Endodermal cell (in vitro differentiated cells): ENCODE data around the gene DNAH12. TPM values are rescaled to one million over a fixed set of nuclear protein-coding genes. Genes with fewer than 3 reads are reported as not detected.

Experiments used
- DNase-seq: peaks from one replicate; pipeline ENCODE4 v3.0.0-alpha.2; 2017
- H3K27ac ChIP-seq: 2 replicates; pipeline ENCODE4 v1.5.1; 2013; ENCODE audit warnings: mild to moderate bottlenecking, low read depth, low read length, moderate library complexity
- H3K27me3 ChIP-seq: 2 replicates; pipeline ENCODE4 v1.6.1; 2013; ENCODE audit warnings: mild to moderate bottlenecking, low read length, moderate library complexity; ENCODE audit not compliant: insufficient read depth, control insufficient read depth, poor library complexity, severe bottlenecking
- H3K36me3 ChIP-seq: 2 replicates; pipeline ENCODE4 v1.7.0; 2013; ENCODE audit warnings: mild to moderate bottlenecking, low read length, moderate library complexity; ENCODE audit not compliant: control insufficient read depth, insufficient read depth
- H3K4me1 ChIP-seq: one replicate; pipeline ENCODE4 v1.7.0; 2013; ENCODE audit warnings: low read length; ENCODE audit not compliant: control insufficient read depth, insufficient read depth
- H3K4me3 ChIP-seq: 2 replicates; pipeline ENCODE4 v1.5.1; 2013; ENCODE audit warnings: mild to moderate bottlenecking, low read length, moderate library complexity
- H3K9ac ChIP-seq: 2 replicates; pipeline ENCODE4 v1.6.1; 2013; ENCODE audit warnings: mild to moderate bottlenecking, low read length, moderate library complexity; ENCODE audit not compliant: poor library complexity, severe bottlenecking; ENCODE audit errors: extremely low read depth
- H3K9me3 ChIP-seq: 2 replicates; pipeline ENCODE4 v1.6.1; 2013; ENCODE audit warnings: mild to moderate bottlenecking, low read length, moderate library complexity; ENCODE audit not compliant: control insufficient read depth
- H3K27ac Mint-ChIP-seq: 2 replicates; pipeline ENCODE4 v1.8.0; 2020; ENCODE audit warnings: mixed read lengths
- H3K27me3 Mint-ChIP-seq: 2 replicates; pipeline ENCODE4 v1.8.0; 2021; ENCODE audit warnings: mild to moderate bottlenecking, mixed read lengths; ENCODE audit not compliant: insufficient read depth
- H3K36me3 Mint-ChIP-seq: 2 replicates; pipeline ENCODE4 v1.8.0; 2020; ENCODE audit warnings: low read depth, mixed read lengths
- H3K4me1 Mint-ChIP-seq: 2 replicates; pipeline ENCODE4 v1.8.0; 2020; ENCODE audit warnings: mixed read lengths
- H3K4me3 Mint-ChIP-seq: 2 replicates; pipeline ENCODE4 v1.8.0; 2020; ENCODE audit warnings: mild to moderate bottlenecking, moderate library complexity, mixed read lengths
- H3K9me3 Mint-ChIP-seq: 2 replicates; pipeline ENCODE4 v1.8.0; 2020; ENCODE audit warnings: mild to moderate bottlenecking, mixed read lengths
- WGBS, 2 experiments: methylation state at CpG; one replicate each; pipeline versions ENCODE4 v1.1.5 to v1.1.7; 2013; ENCODE audit warnings: missing lambda C conversion rate in 2 of 2, mixed read lengths in 1 of 2; ENCODE audit not compliant: insufficient coverage in 1 of 2, insufficient read length in 1 of 2; 5-methylcytosine and 5-hydroxymethylcytosine counted together
- long read RNA-seq, 4 experiments: library from polyadenylated mRNA in 2 of 4; library from RNA in 1 of 4; library from capped mRNA in 1 of 4; stranded (forward) in 3 of 4; unstranded in 1 of 4; transcript quantifications; one replicate each; pipeline ENCODE4 v2.0.0, GENCODE V29; 2020 to 2021; ENCODE audit warnings: inconsistent platforms in 1 of 4
- polyA plus RNA-seq, 2 experiments: library from polyadenylated mRNA; stranded (reverse); fragments of 50-300 nt; gene quantifications; one replicate each; pipeline ENCODE4 v1.2.3, GENCODE V29; 2013
- total RNA-seq, 2 donors: library from RNA; stranded (reverse); fragmentation: NEBNext Ultra II Directional in 1 of 2; extraction: Animal tissue kit (Norgen Biotek cat#: 25700) in 1 of 2; gene quantifications; 2 replicates in 1 of 2; 3 replicates in 1 of 2; pipeline ENCODE4 v1.2.1, GENCODE V29; 2021
- TF ChIP-seq, protein P1 (sequence below): fragments of 200-600 bp; sonication (generic); conservative IDR thresholded peaks from 2 replicates; pipeline ENCODE4 v1.5.0; 2021; ENCODE audit warnings: antibody characterized with exemption, mild to moderate bottlenecking

The DNAH12 gene, protein sequence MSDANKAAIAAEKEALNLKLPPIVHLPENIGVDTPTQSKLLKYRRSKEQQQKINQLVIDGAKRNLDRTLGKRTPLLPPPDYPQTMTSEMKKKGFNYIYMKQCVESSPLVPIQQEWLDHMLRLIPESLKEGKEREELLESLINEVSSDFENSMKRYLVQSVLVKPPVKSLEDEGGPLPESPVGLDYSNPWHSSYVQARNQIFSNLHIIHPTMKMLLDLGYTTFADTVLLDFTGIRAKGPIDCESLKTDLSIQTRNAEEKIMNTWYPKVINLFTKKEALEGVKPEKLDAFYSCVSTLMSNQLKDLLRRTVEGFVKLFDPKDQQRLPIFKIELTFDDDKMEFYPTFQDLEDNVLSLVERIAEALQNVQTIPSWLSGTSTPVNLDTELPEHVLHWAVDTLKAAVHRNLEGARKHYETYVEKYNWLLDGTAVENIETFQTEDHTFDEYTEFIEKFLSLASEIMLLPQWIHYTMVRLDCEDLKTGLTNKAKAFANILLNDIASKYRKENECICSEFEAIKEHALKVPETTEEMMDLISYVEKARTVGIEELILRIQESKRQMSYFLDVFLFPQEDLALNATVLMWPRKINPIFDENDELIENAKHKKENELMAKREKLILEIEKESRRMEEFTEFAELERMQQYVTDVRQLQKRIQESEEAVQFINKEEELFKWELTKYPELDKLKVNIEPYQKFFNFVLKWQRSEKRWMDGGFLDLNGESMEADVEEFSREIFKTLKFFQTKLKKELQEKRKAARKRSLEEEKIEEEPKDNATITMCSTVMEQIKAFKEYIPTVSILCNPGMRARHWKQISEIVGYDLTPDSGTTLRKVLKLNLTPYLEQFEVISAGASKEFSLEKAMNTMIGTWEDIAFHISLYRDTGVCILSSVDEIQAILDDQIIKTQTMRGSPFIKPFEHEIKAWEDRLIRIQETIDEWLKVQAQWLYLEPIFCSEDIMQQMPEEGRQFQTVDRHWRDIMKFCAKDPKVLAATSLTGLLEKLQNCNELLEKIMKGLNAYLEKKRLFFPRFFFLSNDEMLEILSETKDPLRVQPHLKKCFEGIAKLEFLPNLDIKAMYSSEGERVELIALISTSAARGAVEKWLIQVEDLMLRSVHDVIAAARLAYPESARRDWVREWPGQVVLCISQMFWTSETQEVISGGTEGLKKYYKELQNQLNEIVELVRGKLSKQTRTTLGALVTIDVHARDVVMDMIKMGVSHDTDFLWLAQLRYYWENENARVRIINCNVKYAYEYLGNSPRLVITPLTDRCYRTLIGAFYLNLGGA (N-terminal part only)
- 1 to 10 TPM in 1 of 2 donors, under 1 TPM in 1; 0.77 to 2.2 TPM for total RNA-seq
- polyA plus RNA-seq (2013, experiment 1 of 2), result not detected
- 0.12 TPM for polyA plus RNA-seq (2013, experiment 2 of 2)
- long read RNA-seq, experiment 1, result 0 reads
- long read RNA-seq, experiment 2, partial matches to known transcripts, result 0 of 3 reads
- long read RNA-seq, experiment 2, other reads (novel, unspliced or antisense), result 3 of 3 reads
- long read RNA-seq, experiment 3, result 0 reads
- long read RNA-seq, experiment 4, partial matches to known transcripts, result 0 of 8 reads
- long read RNA-seq, experiment 4, other reads (novel, unspliced or antisense), result 8 of 8 reads

DNA sequence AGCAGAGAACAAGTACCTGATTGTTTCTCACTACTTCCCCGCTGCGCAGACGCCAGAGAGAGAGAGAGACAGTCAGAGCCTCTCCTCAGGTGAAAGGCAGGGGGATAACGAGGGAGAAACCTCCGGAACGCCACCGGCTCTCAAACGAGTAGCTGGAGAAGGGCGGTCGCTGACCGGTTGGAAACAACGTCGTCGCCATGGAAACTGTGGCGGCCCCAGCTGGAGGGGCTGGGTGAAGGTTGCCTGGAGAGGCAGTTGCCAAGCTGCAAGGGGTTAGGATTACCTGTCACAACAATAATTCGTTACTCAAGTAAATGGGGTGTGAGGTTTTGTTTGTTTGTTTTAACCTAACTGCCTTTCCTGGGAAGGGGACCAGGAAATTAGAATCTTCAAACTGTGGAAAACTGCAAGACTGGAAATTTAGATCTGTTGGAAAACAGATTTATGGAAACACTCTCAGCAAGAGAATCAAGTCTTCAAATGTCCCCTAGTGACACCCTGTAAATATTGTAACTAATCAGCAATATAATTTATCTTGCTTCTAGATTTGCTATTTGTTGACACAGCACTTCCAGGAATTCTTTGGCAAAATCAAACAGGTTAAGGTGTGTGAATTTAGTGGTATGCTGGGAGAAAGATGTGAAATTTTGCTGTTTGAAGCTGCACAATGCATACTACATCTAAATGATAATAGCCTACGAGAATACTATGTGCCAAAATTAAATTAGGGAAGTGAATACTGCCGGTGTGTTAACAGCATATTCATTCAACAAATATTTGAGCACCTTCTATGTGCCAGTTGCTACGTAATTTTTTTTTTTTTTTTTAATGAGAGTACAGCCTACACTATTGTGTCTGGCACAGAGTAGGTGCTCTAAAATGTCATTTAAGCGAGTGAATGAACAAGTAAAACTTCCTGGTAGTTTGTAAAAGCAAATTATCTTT, at the start of gene DNAH12:
DNAH12 (minus strand) TSS at position 164 of the 945 bp plus-strand sequence. CDS start 1,474 bp downstream, outside the sequence.
- no peaks in the 10 kb centered on the region for H3K36me3 Mint-ChIP-seq
- H3K27ac ChIP-seq, result no peak within 1 kb of the TSS
- TF ChIP-seq, protein P1, sequence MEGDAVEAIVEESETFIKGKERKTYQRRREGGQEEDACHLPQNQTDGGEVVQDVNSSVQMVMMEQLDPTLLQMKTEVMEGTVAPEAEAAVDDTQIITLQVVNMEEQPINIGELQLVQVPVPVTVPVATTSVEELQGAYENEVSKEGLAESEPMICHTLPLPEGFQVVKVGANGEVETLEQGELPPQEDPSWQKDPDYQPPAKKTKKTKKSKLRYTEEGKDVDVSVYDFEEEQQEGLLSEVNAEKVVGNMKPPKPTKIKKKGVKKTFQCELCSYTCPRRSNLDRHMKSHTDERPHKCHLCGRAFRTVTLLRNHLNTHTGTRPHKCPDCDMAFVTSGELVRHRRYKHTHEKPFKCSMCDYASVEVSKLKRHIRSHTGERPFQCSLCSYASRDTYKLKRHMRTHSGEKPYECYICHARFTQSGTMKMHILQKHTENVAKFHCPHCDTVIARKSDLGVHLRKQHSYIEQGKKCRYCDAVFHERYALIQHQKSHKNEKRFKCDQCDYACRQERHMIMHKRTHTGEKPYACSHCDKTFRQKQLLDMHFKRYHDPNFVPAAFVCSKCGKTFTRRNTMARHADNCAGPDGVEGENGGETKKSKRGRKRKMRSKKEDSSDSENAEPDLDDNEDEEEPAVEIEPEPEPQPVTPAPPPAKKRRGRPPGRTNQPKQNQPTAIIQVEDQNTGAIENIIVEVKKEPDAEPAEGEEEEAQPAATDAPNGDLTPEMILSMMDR, result peak; percentile 21
- peak within 1 kb of the TSS; percentile 88 for H3K27ac Mint-ChIP-seq
- H3K4me3 ChIP-seq, result peak within 1 kb of the TSS; percentile 73
- H3K4me1 ChIP-seq, result no peaks in the 10 kb centered on the region
- H3K4me3 Mint-ChIP-seq, result peak within 1 kb of the TSS; percentile 42
- H3K9me3 ChIP-seq, result no peaks in the 10 kb centered on the region
- H3K27me3 ChIP-seq, result peaks cover 17% of the 10 kb centered on the region
- H3K9me3 Mint-ChIP-seq, result no peaks in the 10 kb centered on the region
- no peaks in the 10 kb centered on the region for H3K36me3 ChIP-seq
- peaks cover 4% of the 10 kb centered on the region for H3K27me3 Mint-ChIP-seq
- 10 to 18% methylated on average over 14 to 20 of the region's 20 CpGs for WGBS, 2 experiments
- H3K4me1 Mint-ChIP-seq, result peaks cover 15% of the 10 kb centered on the region
- DNase-seq, result peak; percentile 99
- peak within 1 kb of the TSS; percentile 58 for H3K9ac ChIP-seq

DNA sequence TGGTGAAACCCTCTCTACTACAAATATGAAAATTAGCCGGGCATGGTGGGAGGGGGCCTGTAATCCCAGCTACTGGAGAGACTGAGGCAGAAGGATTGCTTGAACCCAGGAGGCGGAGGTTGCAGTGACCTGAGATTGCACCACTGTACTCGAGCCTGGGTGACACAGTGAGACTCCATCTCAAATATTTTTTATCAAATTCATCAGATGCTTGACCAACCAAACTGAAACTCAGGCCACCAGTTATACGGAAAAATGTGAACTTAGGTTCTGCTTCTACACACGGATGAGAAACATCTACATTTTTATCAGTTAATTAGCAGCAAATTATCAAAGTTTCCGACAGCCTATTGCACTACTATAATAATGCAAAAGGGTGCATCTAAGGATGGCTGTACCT, 48.2 kb upstream of the DNAH12 start:
- Histone ChIP-seq H3K9ac (no peak overlapping the region), H3K4me1 (peaks cover 6% of the 10 kb centered on the region), H3K27ac (no peak overlapping the region), H3K27me3 (no peaks in the 10 kb centered on the region), H3K36me3 (peaks cover 47% of the 10 kb centered on the region), H3K9me3 (no peaks in the 10 kb centered on the region), H3K4me3 (no peak overlapping the region)
- H3K27me3 Mint-ChIP-seq, result no peaks in the 10 kb centered on the region
- TF ChIP-seq, protein P1, result no peak
- peaks cover 41% of the 10 kb centered on the region for H3K36me3 Mint-ChIP-seq
- no peaks in the 10 kb centered on the region for H3K9me3 Mint-ChIP-seq
- peak overlapping the region; percentile 15 for H3K27ac Mint-ChIP-seq
- WGBS, 2 experiments, result 77% methylated on average over 5 to 6 of the region's 6 CpGs
- DNase-seq, result no peak
- H3K4me3 Mint-ChIP-seq, result no peak overlapping the region
- H3K4me1 Mint-ChIP-seq, result peaks cover 16% of the 10 kb centered on the region
